ENCODE data around the gene EXOC5. TPM values are rescaled to one million over a fixed set of nuclear protein-coding genes. Genes with fewer than 3 reads are reported as not detected.

The EXOC5 gene
- total RNA-seq, 1 experiment from 2014 or later, result 51.0 TPM

GRCh38 chr14:57161583-57162234 is 107.0 kb downstream of the EXOC5 start:
- no peak for DNase-seq
- Histone ChIP-seq H3K4me1 (replicated peaks; ENCODE audit: insufficient read depth) (peaks cover 6% of the 10 kb centered on the region), H3K36me3 (ENCODE audit: low read depth) (no peaks in the 10 kb centered on the region), H3K4me2 (no peak overlapping the region), H3F3A (ENCODE audit: insufficient read depth, low read depth) (no peaks in the 10 kb centered on the region), H3K27me3 (ENCODE audit: insufficient read depth, low read depth) (no peaks in the 10 kb centered on the region), H3K9me2 (ENCODE audit: insufficient read depth) (0 out of 2 replicates have a peak, but pooled peaks cover 3% of the 10 kb centered on the region), H3K4me3 (no peak overlapping the region), H2AFZ (no peak overlapping the region), H4K20me1 (ENCODE audit: insufficient read depth) (no peaks in the 10 kb centered on the region), H3K9me3 (ENCODE audit: insufficient read depth, low read depth) (no peaks in the 10 kb centered on the region), H3K27ac (no peak overlapping the region), H3K79me2 (ENCODE audit: low read depth) (no peaks in the 10 kb centered on the region)
- no peak for TF ChIP-seq EZH2 (IDR thresholded peaks at IDR 0.05; ENCODE audit: low read depth)
- no peak for TF ChIP-seq CTCF (conservative IDR thresholded peaks at IDR 0.05)
- BruUV-seq (replicated peaks), result no TSS peak
- ChIA-PET CTCF (no interaction called here), POLR2A (ENCODE audit: unreplicated experiment) (no interaction called here)
- intact Hi-C loops (cut with micrococcal nuclease; ENCODE audit: unreplicated experiment), result no loop called here

GRCh38 chr14:57160333-57160732 is 108.4 kb downstream of the EXOC5 start:
- Histone ChIP-seq H3F3A (ENCODE audit: insufficient read depth, low read depth) (no peaks in the 10 kb centered on the region), H2AFZ (no peak overlapping the region), H4K20me1 (ENCODE audit: insufficient read depth) (no peaks in the 10 kb centered on the region), H3K4me3 (no peak overlapping the region), H3K79me2 (ENCODE audit: low read depth) (no peaks in the 10 kb centered on the region), H3K4me2 (no peak overlapping the region), H3K27ac (no peak overlapping the region), H3K4me1 (replicated peaks; ENCODE audit: insufficient read depth) (peaks cover 7% of the 10 kb centered on the region), H3K27me3 (ENCODE audit: insufficient read depth, low read depth) (no peaks in the 10 kb centered on the region), H3K9me3 (ENCODE audit: insufficient read depth, low read depth) (no peaks in the 10 kb centered on the region), H3K9me2 (ENCODE audit: insufficient read depth) (0 out of 2 replicates have a peak, but pooled peaks cover 3% of the 10 kb centered on the region), H3K36me3 (ENCODE audit: low read depth) (no peaks in the 10 kb centered on the region)
- TF ChIP-seq EZH2 (IDR thresholded peaks at IDR 0.05; ENCODE audit: low read depth) (no peak), CTCF (conservative IDR thresholded peaks at IDR 0.05) (no peak)
- ChIA-PET CTCF (no interaction called here), POLR2A (ENCODE audit: unreplicated experiment) (no interaction called here)
- no peak for DNase-seq
- intact Hi-C loops (cut with micrococcal nuclease; ENCODE audit: unreplicated experiment), result no loop called here
- BruUV-seq (replicated peaks), result no TSS peak

- intact Hi-C loops (cut with micrococcal nuclease; ENCODE audit: unreplicated experiment), result no loop called here
- ChIA-PET CTCF (no interaction called here), POLR2A (ENCODE audit: unreplicated experiment) (no interaction called here)
- no TSS peak for BruUV-seq (replicated peaks)
- TF ChIP-seq CTCF (conservative IDR thresholded peaks at IDR 0.05), result no peak
- TF ChIP-seq EZH2 (IDR thresholded peaks at IDR 0.05; ENCODE audit: low read depth), result no peak
- no peaks in the 10 kb centered on the region for H3F3A ChIP-seq (ENCODE audit: insufficient read depth, low read depth)
- no peaks in the 10 kb centered on the region for H4K20me1 ChIP-seq (ENCODE audit: insufficient read depth)
- no peak overlapping the region for H3K4me3 ChIP-seq
- no peak overlapping the region for H2AFZ ChIP-seq
- peaks cover 13% of the 10 kb centered on the region for H3K4me1 ChIP-seq (replicated peaks; ENCODE audit: insufficient read depth)
- H3K79me2 ChIP-seq (ENCODE audit: low read depth), result no peaks in the 10 kb centered on the region
- H3K4me2 ChIP-seq, result no peak overlapping the region
- no peak overlapping the region for H3K27ac ChIP-seq
- H3K9me3 ChIP-seq (ENCODE audit: insufficient read depth, low read depth), result no peaks in the 10 kb centered on the region
- H3K27me3 ChIP-seq (ENCODE audit: insufficient read depth, low read depth), result no peaks in the 10 kb centered on the region
- DNase-seq, result no peak
- no peaks in the 10 kb centered on the region for H3K36me3 ChIP-seq (ENCODE audit: low read depth)
- no peaks in the 10 kb centered on the region for H3K9me2 ChIP-seq (ENCODE audit: insufficient read depth)
Observed at GRCh38 chr14:57153286-57153685, 115.4 kb downstream of the EXOC5 start.

Other genes starting within 250 kb of the EXOC5 start
- 18.5 and 28.3 TPM in 2 replicates for gene AP5M1, start 66 bp upstream of the EXOC5 start, total RNA-seq (2021)
- gene NAA30, start 121.7 kb upstream of the EXOC5 start, total RNA-seq (2021), result 11.7 and 14.2 TPM in 2 replicates
- not detected in 2 replicates for gene CCDC198, start 225.0 kb upstream of the EXOC5 start, total RNA-seq (2021)

Data from PC-9 (cell line).